WTC11 (cell line): ENCODE measurements around the gene HEY2. TPM values are rescaled to one million over a fixed set of nuclear protein-coding genes. Genes with fewer than 3 reads are reported as not detected.

Source experiments
- ATAC-seq: fragments of 200-7000 bp; cut with Tn5 transposase; 2 replicates; pipeline ENCODE4 v1.10.0; 2021; ENCODE audit warnings: mild to moderate bottlenecking, moderate library complexity
- CTCF ChIA-PET: fragments of 300-600 bp; sonication (Branson Sonifier 250); formaldehyde crosslinking; loops from one replicate; lab custom pipeline; 2021; ENCODE audit warnings: antibody characterized with exemption; lab: Charles Lee
- POLR2A ChIA-PET: fragments of 350-600 bp; sonication (Branson Sonifier 250); formaldehyde crosslinking; loops from one replicate; lab custom pipeline; 2021; ENCODE audit warnings: antibody characterized with exemption; lab: Charles Lee
- DNase-seq: peaks from one replicate; pipeline ENCODE4 v3.0.0; 2021; ENCODE audit warnings: low spot score
- H3K27ac Mint-ChIP-seq: 2 replicates; pipeline ENCODE4 v1.8.0; 2021; ENCODE audit warnings: mixed read lengths
- H3K27me3 Mint-ChIP-seq: 2 replicates; pipeline ENCODE4 v1.8.0; 2021; ENCODE audit warnings: low read depth, mild to moderate bottlenecking, moderate library complexity, mixed read lengths
- H3K36me3 Mint-ChIP-seq: 2 replicates; pipeline ENCODE4 v1.8.0; 2021; ENCODE audit warnings: mixed read lengths
- H3K4me1 Mint-ChIP-seq: 2 replicates; pipeline ENCODE4 v1.8.0; 2022; ENCODE audit warnings: mixed read lengths
- H3K4me3 Mint-ChIP-seq: 2 replicates; pipeline ENCODE4 v1.8.0; 2021; ENCODE audit warnings: mild to moderate bottlenecking, moderate library complexity, mixed read lengths
- H3K9me3 Mint-ChIP-seq: 2 replicates; pipeline ENCODE4 v1.8.0; 2021; ENCODE audit warnings: mixed read lengths
- FOXK1 ChIP-seq: sonication (generic); formaldehyde crosslinking; IDR thresholded peaks from 2 replicates; pipeline ENCODE4 v1.8.0; 2022; ENCODE audit warnings: mild to moderate bottlenecking, moderate library complexity, missing genetic modification reagents
- FOXP1 ChIP-seq: sonication (generic); formaldehyde crosslinking; IDR thresholded peaks from 2 replicates; pipeline ENCODE4 v1.8.0; 2022; ENCODE audit warnings: missing genetic modification reagents, mild to moderate bottlenecking, moderate library complexity, borderline replicate concordance
- GRHL2 ChIP-seq: fragments of 250-450 bp; sonication (Bioruptor Pico); IDR thresholded peaks from 2 replicates; pipeline ENCODE4 v1.8.0; 2022; ENCODE audit warnings: mild to moderate bottlenecking, moderate library complexity; ENCODE audit not compliant: insufficient replicate concordance, severe bottlenecking
- JUN ChIP-seq: sonication (generic); formaldehyde crosslinking; IDR thresholded peaks from 2 replicates; pipeline ENCODE4 v1.8.0; 2023; ENCODE audit warnings: mild to moderate bottlenecking, missing genetic modification reagents
- NR2C2 ChIP-seq: sonication (generic); formaldehyde crosslinking; IDR thresholded peaks from 2 replicates; pipeline ENCODE4 v1.8.0; 2022; ENCODE audit warnings: mild to moderate bottlenecking, missing genetic modification reagents
- ZBTB43 ChIP-seq: sonication (generic); formaldehyde crosslinking; IDR thresholded peaks from 2 replicates; pipeline ENCODE4 v1.8.1; 2023; ENCODE audit warnings: mild to moderate bottlenecking, missing genetic modification reagents
- ZNF396 ChIP-seq: fragments of 250-450 bp; sonication (Bioruptor Pico); IDR thresholded peaks from 2 replicates; pipeline ENCODE4 v1.8.0; 2021; ENCODE audit warnings: mild to moderate bottlenecking, moderate library complexity, borderline replicate concordance
- ZNF416 ChIP-seq: fragments of 250-450 bp; sonication (Bioruptor Pico); IDR thresholded peaks from 2 replicates; pipeline ENCODE4 v1.9.0; 2021; ENCODE audit warnings: mild to moderate bottlenecking, inconsistent platforms
- ZNF423 ChIP-seq: fragments of 250-450 bp; sonication (Bioruptor Pico); IDR thresholded peaks from 2 replicates; pipeline ENCODE4 v2.1.2; 2022; ENCODE audit warnings: mild to moderate bottlenecking, moderate library complexity
- total RNA-seq: library from RNA; stranded (reverse); gene quantifications from 3 replicates; pipeline ENCODE4 v1.2.3, GENCODE V29; 2021
- TF ChIP-seq, protein P1 (sequence below): sonication (generic); formaldehyde crosslinking; IDR thresholded peaks from 2 replicates; pipeline ENCODE4 v1.8.0; 2022; ENCODE audit warnings: missing genetic modification reagents
- TF ChIP-seq, protein P2 (sequence below): fragments of 200-600 bp; IDR thresholded peaks from 2 replicates; pipeline ENCODE4 v1.8.0; 2022; ENCODE audit warnings: antibody characterized with exemption
- TF ChIP-seq, protein P3 (sequence below): sonication (generic); formaldehyde crosslinking; IDR thresholded peaks from 2 replicates; pipeline ENCODE4 v1.8.0; 2023; ENCODE audit warnings: mild to moderate bottlenecking, missing genetic modification reagents
- TF ChIP-seq, protein P4 (sequence below): sonication (generic); formaldehyde crosslinking; IDR thresholded peaks from 2 replicates; pipeline ENCODE4 v1.8.1; 2022; ENCODE audit warnings: mild to moderate bottlenecking, missing genetic modification reagents, moderate library complexity, borderline replicate concordance

The HEY2 gene
- total RNA-seq, 1 experiment from 2014 or later = 10.6 TPM

DNA sequence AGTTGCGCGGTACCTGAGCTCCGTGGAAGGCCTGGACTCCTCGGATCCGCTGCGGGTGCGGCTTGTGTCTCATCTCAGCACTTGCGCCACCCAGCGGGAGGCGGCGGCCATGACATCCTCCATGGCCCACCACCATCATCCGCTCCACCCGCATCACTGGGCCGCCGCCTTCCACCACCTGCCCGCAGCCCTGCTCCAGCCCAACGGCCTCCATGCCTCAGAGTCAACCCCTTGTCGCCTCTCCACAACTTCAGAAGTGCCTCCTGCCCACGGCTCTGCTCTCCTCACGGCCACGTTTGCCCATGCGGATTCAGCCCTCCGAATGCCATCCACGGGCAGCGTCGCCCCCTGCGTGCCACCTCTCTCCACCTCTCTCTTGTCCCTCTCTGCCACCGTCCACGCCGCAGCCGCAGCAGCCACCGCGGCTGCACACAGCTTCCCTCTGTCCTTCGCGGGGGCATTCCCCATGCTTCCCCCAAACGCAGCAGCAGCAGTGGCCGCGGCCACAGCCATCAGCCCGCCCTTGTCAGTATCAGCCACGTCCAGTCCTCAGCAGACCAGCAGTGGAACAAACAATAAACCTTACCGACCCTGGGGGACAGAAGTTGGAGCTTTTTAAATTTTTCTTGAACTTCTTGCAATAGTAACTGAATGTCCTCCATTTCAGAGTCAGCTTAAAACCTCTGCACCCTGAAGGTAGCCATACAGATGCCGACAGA is 9.9 kb downstream of the HEY2 start:
- ChIA-PET POLR2A (interaction anchor here (0.6 kb wide), 1 partner anchor 14 kb away, joined by 4 read pairs; no protein-coding TSS in a partner anchor), CTCF (interaction anchor here (0.6 to 1.6 kb wide), 35 partner anchors 10 to 606 kb away, joined by 3 to 12 read pairs (median 3); partner anchors contain the start of genes HEY2, NCOA7 and TPD52L1)
- peaks cover 36% of the 10 kb centered on the region for H3K4me1 Mint-ChIP-seq
- TF ChIP-seq FOXP1 (CRISPR knock-in tag) = peak; percentile 81; the same call in 1 of the 2 replicates
- TF ChIP-seq, protein P1, sequence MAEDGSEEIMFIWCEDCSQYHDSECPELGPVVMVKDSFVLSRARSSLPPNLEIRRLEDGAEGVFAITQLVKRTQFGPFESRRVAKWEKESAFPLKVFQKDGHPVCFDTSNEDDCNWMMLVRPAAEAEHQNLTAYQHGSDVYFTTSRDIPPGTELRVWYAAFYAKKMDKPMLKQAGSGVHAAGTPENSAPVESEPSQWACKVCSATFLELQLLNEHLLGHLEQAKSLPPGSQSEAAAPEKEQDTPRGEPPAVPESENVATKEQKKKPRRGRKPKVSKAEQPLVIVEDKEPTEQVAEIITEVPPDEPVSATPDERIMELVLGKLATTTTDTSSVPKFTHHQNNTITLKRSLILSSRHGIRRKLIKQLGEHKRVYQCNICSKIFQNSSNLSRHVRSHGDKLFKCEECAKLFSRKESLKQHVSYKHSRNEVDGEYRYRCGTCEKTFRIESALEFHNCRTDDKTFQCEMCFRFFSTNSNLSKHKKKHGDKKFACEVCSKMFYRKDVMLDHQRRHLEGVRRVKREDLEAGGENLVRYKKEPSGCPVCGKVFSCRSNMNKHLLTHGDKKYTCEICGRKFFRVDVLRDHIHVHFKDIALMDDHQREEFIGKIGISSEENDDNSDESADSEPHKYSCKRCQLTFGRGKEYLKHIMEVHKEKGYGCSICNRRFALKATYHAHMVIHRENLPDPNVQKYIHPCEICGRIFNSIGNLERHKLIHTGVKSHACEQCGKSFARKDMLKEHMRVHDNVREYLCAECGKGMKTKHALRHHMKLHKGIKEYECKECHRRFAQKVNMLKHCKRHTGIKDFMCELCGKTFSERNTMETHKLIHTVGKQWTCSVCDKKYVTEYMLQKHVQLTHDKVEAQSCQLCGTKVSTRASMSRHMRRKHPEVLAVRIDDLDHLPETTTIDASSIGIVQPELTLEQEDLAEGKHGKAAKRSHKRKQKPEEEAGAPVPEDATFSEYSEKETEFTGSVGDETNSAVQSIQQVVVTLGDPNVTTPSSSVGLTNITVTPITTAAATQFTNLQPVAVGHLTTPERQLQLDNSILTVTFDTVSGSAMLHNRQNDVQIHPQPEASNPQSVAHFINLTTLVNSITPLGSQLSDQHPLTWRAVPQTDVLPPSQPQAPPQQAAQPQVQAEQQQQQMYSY = peak; percentile 90
- TF ChIP-seq, protein P2, sequence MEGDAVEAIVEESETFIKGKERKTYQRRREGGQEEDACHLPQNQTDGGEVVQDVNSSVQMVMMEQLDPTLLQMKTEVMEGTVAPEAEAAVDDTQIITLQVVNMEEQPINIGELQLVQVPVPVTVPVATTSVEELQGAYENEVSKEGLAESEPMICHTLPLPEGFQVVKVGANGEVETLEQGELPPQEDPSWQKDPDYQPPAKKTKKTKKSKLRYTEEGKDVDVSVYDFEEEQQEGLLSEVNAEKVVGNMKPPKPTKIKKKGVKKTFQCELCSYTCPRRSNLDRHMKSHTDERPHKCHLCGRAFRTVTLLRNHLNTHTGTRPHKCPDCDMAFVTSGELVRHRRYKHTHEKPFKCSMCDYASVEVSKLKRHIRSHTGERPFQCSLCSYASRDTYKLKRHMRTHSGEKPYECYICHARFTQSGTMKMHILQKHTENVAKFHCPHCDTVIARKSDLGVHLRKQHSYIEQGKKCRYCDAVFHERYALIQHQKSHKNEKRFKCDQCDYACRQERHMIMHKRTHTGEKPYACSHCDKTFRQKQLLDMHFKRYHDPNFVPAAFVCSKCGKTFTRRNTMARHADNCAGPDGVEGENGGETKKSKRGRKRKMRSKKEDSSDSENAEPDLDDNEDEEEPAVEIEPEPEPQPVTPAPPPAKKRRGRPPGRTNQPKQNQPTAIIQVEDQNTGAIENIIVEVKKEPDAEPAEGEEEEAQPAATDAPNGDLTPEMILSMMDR = peak; percentile 83
- TF ChIP-seq ZNF396 = no peak
- TF ChIP-seq, protein P3, sequence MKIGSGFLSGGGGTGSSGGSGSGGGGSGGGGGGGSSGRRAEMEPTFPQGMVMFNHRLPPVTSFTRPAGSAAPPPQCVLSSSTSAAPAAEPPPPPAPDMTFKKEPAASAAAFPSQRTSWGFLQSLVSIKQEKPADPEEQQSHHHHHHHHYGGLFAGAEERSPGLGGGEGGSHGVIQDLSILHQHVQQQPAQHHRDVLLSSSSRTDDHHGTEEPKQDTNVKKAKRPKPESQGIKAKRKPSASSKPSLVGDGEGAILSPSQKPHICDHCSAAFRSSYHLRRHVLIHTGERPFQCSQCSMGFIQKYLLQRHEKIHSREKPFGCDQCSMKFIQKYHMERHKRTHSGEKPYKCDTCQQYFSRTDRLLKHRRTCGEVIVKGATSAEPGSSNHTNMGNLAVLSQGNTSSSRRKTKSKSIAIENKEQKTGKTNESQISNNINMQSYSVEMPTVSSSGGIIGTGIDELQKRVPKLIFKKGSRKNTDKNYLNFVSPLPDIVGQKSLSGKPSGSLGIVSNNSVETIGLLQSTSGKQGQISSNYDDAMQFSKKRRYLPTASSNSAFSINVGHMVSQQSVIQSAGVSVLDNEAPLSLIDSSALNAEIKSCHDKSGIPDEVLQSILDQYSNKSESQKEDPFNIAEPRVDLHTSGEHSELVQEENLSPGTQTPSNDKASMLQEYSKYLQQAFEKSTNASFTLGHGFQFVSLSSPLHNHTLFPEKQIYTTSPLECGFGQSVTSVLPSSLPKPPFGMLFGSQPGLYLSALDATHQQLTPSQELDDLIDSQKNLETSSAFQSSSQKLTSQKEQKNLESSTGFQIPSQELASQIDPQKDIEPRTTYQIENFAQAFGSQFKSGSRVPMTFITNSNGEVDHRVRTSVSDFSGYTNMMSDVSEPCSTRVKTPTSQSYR (CRISPR knock-in tag) = 0 out of 2 replicates have a peak, but pooled peaks have one; percentile 51
- H3K4me3 Mint-ChIP-seq = no peak overlapping the region
- no peaks in the 10 kb centered on the region; the same call in none of the 2 replicates for H3K27me3 Mint-ChIP-seq
- peak; percentile 98 for ATAC-seq
- peak; percentile 88 for DNase-seq
- H3K9me3 Mint-ChIP-seq = no peaks in the 10 kb centered on the region
- H3K27ac Mint-ChIP-seq = no peak overlapping the region
- peaks cover 50% of the 10 kb centered on the region for H3K36me3 Mint-ChIP-seq

DNA sequence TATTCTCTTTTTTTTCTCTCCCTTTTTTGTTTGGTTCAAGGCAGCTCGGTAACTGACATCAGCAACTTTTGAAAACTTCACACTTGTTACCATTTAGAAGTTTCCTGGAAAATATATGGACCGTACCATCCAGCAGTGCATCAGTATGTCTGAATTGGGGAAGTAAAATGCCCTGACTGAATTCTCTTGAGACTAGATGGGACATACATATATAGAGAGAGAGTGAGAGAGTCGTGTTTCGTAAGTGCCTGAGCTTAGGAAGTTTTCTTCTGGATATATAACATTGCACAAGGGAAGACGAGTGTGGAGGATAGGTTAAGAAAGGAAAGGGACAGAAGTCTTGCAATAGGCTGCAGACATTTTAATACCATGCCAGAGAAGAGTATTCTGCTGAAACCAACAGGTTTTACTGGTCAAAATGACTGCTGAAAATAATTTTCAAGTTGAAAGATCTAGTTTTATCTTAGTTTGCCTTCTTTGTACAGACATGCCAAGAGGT is 10.6 kb downstream of the HEY2 start:
- ATAC-seq (no peak), DNase-seq (no peak)
- Mint-ChIP-seq H3K4me3 (no peak overlapping the region), H3K27me3 (no peaks in the 10 kb centered on the region; the same call in none of the 2 replicates), H3K9me3 (no peaks in the 10 kb centered on the region), H3K36me3 (peaks cover 43% of the 10 kb centered on the region), H3K27ac (no peak overlapping the region; the same call in 1 of the 2 replicates), H3K4me1 (peaks cover 29% of the 10 kb centered on the region)
- ChIA-PET POLR2A (no interaction called here), CTCF (interaction anchor here (0.8 to 1.6 kb wide), 3 partner anchors 31 to 448 kb away, joined by 3 to 9 read pairs (median 4); partner anchors contain the start of gene NCOA7)
- TF ChIP-seq, protein P1 = no peak
- TF ChIP-seq NR2C2 (CRISPR knock-in tag) (no peak), ZNF423 (CRISPR knock-in tag) (no peak), ZNF416 (CRISPR knock-in tag) (no peak), GRHL2 (CRISPR knock-in tag) (no peak), JUN (CRISPR knock-in tag) (no peak), FOXK1 (CRISPR knock-in tag) (no peak), ZBTB43 (CRISPR knock-in tag) (no peak)
- TF ChIP-seq, protein P2 = no peak
- TF ChIP-seq, protein P4, sequence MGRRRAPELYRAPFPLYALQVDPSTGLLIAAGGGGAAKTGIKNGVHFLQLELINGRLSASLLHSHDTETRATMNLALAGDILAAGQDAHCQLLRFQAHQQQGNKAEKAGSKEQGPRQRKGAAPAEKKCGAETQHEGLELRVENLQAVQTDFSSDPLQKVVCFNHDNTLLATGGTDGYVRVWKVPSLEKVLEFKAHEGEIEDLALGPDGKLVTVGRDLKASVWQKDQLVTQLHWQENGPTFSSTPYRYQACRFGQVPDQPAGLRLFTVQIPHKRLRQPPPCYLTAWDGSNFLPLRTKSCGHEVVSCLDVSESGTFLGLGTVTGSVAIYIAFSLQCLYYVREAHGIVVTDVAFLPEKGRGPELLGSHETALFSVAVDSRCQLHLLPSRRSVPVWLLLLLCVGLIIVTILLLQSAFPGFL (CRISPR knock-in tag) = no peak
